ENCODE results near the gene PHLDB1.

- TF ChIP-seq CTCF (IDR thresholded peaks at IDR 0.05; ENCODE audit: insufficient read depth, low read length) (no peak), POLR2AphosphoS5 (IDR thresholded peaks at IDR 0.05; ENCODE audit: low read depth) (no peak), SPI1 (IDR thresholded peaks at IDR 0.05; ENCODE audit: borderline replicate concordance, low read depth) (no peak), REST (IDR thresholded peaks at IDR 0.05; ENCODE audit: insufficient replicate concordance, low read depth) (no peak), GABPA (IDR thresholded peaks at IDR 0.05; ENCODE audit: low read depth) (no peak)
These were observed 65.4 kb downstream of the PHLDB1 start for GRCh38 chr11:118672846-118673245.

Data from HL-60 (cell line).